ENCODE measurements around the gene KRT83.

KRT83 gene

DNA sequence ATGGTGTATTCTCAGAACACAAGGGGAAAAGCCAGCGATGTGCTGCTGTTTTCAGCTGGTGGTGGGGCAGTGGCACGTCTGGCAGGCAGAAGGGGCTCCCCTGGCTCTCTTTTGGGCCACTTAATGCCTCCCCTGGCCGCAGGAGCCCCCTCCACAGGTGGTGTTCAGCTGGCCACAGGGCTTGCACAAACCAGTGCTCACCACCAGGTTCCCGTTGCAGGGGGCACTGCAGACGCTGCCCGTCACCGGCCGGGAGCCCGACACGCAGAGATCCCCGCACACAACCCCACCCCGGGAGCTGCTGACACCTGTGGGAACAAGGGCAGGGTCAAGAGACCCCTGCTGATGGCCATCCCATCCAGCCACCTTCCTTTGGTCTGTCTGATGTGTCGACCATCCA is 6.7 kb downstream of the KRT83 start:
- TF ChIP-seq, protein P1, sequence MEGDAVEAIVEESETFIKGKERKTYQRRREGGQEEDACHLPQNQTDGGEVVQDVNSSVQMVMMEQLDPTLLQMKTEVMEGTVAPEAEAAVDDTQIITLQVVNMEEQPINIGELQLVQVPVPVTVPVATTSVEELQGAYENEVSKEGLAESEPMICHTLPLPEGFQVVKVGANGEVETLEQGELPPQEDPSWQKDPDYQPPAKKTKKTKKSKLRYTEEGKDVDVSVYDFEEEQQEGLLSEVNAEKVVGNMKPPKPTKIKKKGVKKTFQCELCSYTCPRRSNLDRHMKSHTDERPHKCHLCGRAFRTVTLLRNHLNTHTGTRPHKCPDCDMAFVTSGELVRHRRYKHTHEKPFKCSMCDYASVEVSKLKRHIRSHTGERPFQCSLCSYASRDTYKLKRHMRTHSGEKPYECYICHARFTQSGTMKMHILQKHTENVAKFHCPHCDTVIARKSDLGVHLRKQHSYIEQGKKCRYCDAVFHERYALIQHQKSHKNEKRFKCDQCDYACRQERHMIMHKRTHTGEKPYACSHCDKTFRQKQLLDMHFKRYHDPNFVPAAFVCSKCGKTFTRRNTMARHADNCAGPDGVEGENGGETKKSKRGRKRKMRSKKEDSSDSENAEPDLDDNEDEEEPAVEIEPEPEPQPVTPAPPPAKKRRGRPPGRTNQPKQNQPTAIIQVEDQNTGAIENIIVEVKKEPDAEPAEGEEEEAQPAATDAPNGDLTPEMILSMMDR (IDR thresholded peaks at IDR 0.05; ENCODE audit: low read depth, low read length), result no peak
- no peak for DNase-seq (ENCODE audit: extremely low read depth, low read depth)

DNA sequence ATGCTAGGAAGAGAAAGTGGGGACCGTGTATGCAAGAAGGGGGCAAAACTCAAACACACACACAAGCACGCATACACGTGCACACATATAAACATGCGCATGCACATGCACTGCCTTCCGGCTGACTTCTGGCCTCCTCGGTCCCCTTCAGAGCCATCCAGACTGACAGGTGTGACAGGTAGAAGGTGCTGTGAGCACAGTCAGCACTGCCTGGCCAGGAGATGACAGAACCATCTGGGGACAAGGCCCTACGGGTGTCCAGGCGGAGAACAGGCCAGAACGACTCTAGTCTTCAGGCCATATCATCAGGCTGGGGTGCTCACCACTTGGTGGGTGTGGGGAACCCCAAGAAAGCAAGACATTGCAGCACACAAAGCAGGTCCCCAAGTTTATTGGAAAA is 7.3 kb downstream of the KRT83 start:
- TF ChIP-seq, protein P1 (IDR thresholded peaks at IDR 0.05; ENCODE audit: low read depth, low read length), result no peak
- DNase-seq (ENCODE audit: extremely low read depth, low read depth), result no peak

DNA sequence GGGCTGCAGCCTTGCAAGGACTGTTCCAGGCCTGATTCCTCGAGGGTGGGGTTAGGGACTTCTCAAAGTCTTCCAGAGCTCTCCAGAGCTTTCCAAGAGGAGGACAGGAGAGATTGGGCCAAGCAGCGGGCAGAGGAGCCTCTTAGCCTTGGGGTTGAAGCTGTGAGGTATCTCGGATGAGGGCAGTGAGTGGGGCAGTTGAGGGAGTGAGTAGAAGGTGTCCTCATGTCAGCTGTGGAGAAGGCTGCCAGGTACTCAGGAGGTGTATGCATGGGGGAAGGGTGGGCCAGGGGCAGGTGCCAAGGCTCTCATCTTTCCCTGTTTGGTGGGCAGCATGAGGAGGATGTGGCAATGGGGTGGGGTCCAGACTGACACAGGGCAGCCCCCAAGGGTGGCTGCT is 7.7 kb downstream of the KRT83 start:
- TF ChIP-seq, protein P1 (IDR thresholded peaks at IDR 0.05; ENCODE audit: low read depth, low read length), result no peak
- no peak for DNase-seq (ENCODE audit: extremely low read depth, low read depth)

DNA sequence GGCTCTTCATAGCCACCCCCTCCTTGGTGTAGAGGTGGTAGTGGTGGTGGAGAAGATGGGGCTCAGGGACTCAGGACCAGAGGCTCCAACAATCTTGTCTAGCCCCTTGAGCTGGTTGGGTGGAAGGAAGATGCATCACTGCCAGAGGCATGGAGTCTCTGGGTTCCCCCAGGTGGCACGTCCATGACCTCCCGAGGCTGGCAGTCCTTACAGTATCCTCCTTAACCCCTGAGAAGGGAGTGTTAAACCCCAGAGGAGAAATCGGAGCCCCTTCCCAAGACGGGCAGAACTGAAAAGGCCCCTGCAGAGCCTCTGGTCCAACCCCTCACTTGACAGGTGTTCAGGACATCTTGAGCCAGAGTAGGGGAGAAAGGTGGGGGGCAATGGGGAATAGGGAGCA is 9.1 kb downstream of the KRT83 start:
- TF ChIP-seq, protein P1 (IDR thresholded peaks at IDR 0.05; ENCODE audit: low read depth, low read length), result no peak
- no peak for DNase-seq (ENCODE audit: extremely low read depth, low read depth)

DNA sequence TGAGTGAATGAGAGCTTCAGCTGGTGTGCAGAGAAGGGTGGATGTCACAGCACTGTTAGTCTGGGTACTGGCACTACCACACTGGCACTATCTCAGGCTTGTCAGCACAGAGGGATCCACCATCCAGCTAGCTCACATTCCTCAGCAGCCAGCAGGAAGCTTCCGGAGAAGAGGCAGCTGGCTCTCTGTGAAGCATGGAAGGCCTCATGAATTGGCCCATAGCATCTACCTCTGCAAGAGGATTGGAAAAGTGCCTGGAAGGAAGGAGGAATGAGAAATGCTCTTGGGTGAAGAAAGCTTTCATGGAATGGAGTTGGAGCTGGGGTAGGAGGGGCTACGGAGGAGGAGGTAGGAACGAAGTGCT is 9.9 kb downstream of the KRT83 start:
- TF ChIP-seq, protein P1 (IDR thresholded peaks at IDR 0.05; ENCODE audit: low read depth, low read length), result no peak
- DNase-seq (ENCODE audit: extremely low read depth, low read depth), result no peak

DNA sequence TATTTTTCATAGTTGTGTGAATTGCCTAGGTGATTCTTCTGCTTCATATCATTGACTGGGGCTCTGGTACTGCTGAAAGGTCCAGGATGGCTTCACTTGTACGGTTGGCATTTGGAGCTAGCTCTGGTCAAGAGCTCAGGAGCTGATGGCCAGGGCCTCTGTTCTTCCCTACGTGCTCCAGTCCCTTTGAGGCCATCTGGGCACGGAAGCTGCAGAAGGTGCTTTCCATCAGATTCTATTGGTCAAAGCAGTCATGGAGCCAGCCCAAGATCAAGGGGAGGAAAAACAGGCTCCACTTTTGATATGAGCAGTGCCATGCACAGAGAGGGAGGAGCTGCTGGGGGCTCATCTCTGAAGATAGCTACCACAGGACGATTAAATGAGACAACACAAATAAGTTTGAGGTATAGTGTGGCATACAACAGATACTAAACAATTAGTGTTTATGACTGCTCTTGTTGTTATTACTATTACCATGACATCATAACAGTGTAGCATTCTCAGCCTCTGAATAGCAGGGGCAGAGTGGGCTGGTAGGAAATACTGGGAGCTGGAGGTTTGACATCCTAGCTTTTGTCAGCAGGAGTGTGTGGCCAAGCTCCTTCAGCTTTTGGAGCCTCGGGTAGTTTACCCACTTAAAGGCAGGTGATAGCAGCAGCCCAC is 10.4 kb downstream of the KRT83 start:
- no peak for DNase-seq (ENCODE audit: extremely low read depth, low read depth)

DNA sequence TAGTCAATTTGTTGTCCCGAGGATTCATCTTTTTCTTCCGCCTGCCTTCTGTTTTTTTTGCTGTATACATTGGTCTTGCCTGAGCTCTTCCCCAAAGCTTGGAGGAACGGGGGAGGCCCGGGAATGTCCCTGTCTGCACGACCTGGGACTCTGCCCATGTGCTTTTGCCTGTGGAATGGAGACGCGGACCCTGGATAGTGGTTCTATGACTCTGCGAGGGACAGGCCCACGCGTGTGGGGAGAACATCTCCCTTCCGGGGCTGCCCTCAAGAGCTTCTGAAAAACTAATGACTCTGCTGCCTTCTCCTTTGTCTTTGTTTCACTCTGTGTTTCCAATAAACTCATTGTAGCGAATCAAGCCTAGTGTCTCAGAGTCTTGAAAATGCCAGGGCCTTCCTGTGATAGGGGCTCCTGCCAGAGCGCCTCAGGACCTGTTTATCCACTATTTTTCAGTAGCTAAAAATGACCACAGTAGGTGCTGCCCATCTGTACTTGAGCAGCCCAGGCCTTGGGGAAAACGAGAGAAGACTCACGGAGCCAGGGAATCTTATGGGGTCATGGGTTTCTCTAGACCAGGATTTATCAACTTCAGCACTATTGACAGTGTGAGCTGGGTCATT is 12.3 kb downstream of the KRT83 start:
- TF ChIP-seq, protein P1 (IDR thresholded peaks at IDR 0.05; ENCODE audit: low read depth, low read length), result no peak
- no peak for DNase-seq (ENCODE audit: extremely low read depth, low read depth)

More for the DNA sequence above, 10.4 kb downstream of the KRT83 start:
- TF ChIP-seq, protein P1 (IDR thresholded peaks at IDR 0.05; ENCODE audit: low read depth, low read length), result no peak

Data from AG09319 (cell line).